Measurements from ENCODE around the gene ZNF638.

- TF ChIP-seq EP300 (IDR thresholded peaks at IDR 0.05; ENCODE audit: borderline replicate concordance in 1 of 2, low read depth in 1 of 2, low read length in 1 of 2) (no peak), RAD21 (IDR thresholded peaks at IDR 0.05; ENCODE audit: low read length) (no peak), FOXM1 (IDR thresholded peaks at IDR 0.05; ENCODE audit: low read depth) (no peak)
- TF ChIP-seq, protein P1, sequence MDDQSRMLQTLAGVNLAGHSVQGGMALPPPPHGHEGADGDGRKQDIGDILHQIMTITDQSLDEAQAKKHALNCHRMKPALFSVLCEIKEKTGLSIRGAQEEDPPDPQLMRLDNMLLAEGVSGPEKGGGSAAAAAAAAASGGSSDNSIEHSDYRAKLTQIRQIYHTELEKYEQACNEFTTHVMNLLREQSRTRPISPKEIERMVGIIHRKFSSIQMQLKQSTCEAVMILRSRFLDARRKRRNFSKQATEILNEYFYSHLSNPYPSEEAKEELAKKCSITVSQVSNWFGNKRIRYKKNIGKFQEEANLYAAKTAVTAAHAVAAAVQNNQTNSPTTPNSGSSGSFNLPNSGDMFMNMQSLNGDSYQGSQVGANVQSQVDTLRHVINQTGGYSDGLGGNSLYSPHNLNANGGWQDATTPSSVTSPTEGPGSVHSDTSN (IDR thresholded peaks at IDR 0.05), result no peak
- TF ChIP-seq, protein P2, sequence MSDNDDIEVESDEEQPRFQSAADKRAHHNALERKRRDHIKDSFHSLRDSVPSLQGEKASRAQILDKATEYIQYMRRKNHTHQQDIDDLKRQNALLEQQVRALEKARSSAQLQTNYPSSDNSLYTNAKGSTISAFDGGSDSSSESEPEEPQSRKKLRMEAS (IDR thresholded peaks at IDR 0.05; ENCODE audit: low read depth), result no peak
These were observed 40.5 kb downstream of the ZNF638 start for GRCh38 chr2:71372042-71372441.
